Endothelial cell (in vitro differentiated cells): ENCODE measurements around the gene FCRLA. TPM values are rescaled to one million over a fixed set of nuclear protein-coding genes. Genes with fewer than 3 reads are reported as not detected.

Experiments used
- DNase-seq: peaks from one replicate; pipeline ENCODE4 v3.0.0; 2021; ENCODE audit warnings: low spot score
- H3K27ac Mint-ChIP-seq: one replicate; pipeline ENCODE4 v1.8.0; 2021; ENCODE audit warnings: mixed read lengths, inconsistent platforms; ENCODE audit not compliant: unreplicated experiment
- H3K27me3 Mint-ChIP-seq: one replicate; pipeline ENCODE4 v1.8.0; 2021; ENCODE audit warnings: mild to moderate bottlenecking, moderate library complexity, mixed read lengths, inconsistent platforms; ENCODE audit not compliant: unreplicated experiment
- H3K36me3 Mint-ChIP-seq: one replicate; pipeline ENCODE4 v1.8.0; 2021; ENCODE audit warnings: mild to moderate bottlenecking, low read depth, mixed read lengths, inconsistent platforms; ENCODE audit not compliant: unreplicated experiment
- H3K4me1 Mint-ChIP-seq: one replicate; pipeline ENCODE4 v1.8.0; 2021; ENCODE audit warnings: mild to moderate bottlenecking, mixed read lengths, inconsistent platforms; ENCODE audit not compliant: unreplicated experiment
- H3K4me3 Mint-ChIP-seq: one replicate; pipeline ENCODE4 v1.8.0; 2021; ENCODE audit warnings: mild to moderate bottlenecking, mixed read lengths, inconsistent platforms; ENCODE audit not compliant: unreplicated experiment
- H3K9me3 Mint-ChIP-seq: one replicate; pipeline ENCODE4 v1.8.0; 2021; ENCODE audit warnings: mixed read lengths, inconsistent platforms; ENCODE audit not compliant: unreplicated experiment
- total RNA-seq: library from RNA; stranded (reverse); fragmentation: NEBNext Ultra II Directional; extraction: Animal tissue kit (Norgen Biotek cat#: 25700); gene quantifications from one replicate; pipeline ENCODE4 v1.2.1, GENCODE V29; 2021; ENCODE audit not compliant: unreplicated experiment
- TF ChIP-seq, protein P1 (sequence below): fragments of 200-600 bp; sonication (generic); IDR thresholded peaks from one replicate; pipeline ENCODE4 v1.5.0; 2021; ENCODE audit warnings: antibody characterized with exemption; ENCODE audit not compliant: unreplicated experiment

The FCRLA gene
- total RNA-seq, 1 donor from 2014 or later, result not detected

DNA sequence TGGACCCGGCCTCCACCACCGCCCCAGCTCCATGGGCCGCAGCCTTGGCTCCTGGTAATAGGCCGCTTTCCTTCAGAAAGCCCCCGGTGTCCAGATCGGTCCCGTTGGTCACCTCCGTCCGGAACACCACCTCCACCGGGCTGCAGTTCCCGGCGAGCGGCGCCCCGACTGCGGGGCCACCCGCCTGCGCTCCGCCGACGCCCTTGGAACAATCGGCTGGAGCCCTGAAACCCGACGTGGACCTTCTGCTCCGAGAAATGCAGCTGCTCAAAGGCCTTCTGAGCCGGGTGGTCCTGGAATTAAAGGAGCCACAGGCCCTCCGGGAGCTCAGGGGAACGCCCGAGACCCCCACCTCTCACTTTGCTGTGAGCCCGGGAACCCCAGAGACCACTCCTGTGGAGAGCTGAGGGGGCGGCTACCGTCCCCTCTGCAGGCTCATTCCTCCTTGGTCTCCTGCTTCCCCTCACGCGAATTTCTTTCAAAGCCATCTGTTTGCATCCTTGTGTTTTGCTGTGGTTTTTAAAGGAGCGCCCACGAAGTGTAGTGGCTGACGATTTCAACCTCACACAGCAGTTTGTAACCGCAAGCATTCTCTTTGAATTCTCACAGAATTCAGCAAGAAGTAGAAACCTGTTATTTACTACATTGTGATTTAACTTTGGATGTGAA, 20.4 kb downstream of the FCRLA start:
- peaks cover 17% of the 10 kb centered on the region for H3K27me3 Mint-ChIP-seq
- H3K27ac Mint-ChIP-seq, result peak overlapping the region; percentile 61

DNA sequence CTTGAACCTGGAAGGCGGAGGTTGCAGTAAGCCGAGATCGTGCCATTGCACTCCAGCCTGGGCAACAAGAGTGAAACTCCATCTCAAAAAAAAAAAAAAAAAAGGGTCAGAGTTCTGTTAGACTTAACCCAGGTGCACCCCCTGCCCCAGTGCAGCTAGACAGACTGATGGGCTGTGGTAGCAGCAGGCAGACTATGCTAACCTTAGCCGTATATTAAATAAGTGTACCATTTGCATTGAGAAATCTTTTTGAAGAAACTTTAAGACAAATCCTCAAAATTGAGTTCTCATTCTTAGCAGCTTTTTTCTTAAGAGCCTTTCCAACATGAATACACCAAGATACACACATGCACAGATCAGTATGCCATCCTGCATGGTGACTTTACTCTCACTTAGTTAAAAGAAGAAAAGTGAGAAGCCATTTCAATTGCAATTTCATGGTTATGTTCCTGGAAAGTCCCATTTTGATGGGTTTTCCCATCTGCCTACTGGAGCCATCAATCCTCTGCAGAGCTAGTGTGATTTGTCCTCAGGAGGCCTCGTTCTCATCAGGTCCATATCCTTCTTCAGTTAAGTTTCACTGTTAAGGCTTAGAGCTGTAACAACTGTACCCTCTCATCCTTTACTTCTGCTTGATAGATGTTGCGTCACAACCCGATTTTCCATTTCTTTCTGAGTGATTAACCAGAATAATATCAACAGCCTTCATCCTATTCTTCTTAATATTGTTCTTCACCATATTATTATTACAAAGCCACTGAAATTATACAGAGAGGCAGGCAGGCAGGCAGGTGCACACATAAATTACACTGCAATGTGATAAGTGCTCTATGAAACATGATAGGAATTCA, 21.6 kb downstream of the FCRLA start:
- no peak for DNase-seq
- H3K36me3 Mint-ChIP-seq, result no peaks in the 10 kb centered on the region
- peaks cover 15% of the 10 kb centered on the region for H3K27me3 Mint-ChIP-seq
- peaks cover 12% of the 10 kb centered on the region for H3K4me1 Mint-ChIP-seq
- H3K9me3 Mint-ChIP-seq, result no peaks in the 10 kb centered on the region
- no peak overlapping the region for H3K27ac Mint-ChIP-seq
- no peak overlapping the region for H3K4me3 Mint-ChIP-seq
- TF ChIP-seq, protein P1, sequence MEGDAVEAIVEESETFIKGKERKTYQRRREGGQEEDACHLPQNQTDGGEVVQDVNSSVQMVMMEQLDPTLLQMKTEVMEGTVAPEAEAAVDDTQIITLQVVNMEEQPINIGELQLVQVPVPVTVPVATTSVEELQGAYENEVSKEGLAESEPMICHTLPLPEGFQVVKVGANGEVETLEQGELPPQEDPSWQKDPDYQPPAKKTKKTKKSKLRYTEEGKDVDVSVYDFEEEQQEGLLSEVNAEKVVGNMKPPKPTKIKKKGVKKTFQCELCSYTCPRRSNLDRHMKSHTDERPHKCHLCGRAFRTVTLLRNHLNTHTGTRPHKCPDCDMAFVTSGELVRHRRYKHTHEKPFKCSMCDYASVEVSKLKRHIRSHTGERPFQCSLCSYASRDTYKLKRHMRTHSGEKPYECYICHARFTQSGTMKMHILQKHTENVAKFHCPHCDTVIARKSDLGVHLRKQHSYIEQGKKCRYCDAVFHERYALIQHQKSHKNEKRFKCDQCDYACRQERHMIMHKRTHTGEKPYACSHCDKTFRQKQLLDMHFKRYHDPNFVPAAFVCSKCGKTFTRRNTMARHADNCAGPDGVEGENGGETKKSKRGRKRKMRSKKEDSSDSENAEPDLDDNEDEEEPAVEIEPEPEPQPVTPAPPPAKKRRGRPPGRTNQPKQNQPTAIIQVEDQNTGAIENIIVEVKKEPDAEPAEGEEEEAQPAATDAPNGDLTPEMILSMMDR, result no peak

More for the DNA sequence above, 20.4 kb downstream of the FCRLA start:
- no peak for DNase-seq
- H3K4me1 Mint-ChIP-seq, result peaks cover 12% of the 10 kb centered on the region
- TF ChIP-seq, protein P1, result no peak
- no peaks in the 10 kb centered on the region for H3K36me3 Mint-ChIP-seq
- H3K4me3 Mint-ChIP-seq, result peak overlapping the region; percentile 91
- H3K9me3 Mint-ChIP-seq, result no peaks in the 10 kb centered on the region

DNA sequence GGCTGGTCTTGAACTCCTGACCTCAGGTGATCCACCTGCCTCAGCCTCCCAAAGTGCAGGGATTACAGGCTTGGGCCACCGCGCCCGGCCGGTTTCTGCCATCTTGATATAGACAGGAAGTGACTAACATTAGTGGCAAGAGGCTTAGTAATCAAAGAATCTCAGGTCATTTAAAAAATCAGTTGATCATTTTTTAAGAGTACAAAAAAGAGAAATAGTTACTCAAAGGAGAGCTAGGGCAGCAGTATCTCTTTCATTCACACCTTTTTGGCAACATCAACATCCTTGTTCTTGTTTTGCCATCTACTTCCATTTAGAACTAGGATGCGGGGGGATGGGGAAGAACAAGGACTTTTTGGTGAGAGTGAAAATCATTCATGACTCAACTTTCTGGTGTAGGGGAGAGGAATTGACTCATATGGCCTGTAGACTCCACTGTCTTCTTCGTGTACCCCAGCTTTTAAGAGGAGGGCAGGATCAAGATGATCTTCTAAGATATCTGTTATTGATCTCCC, 23.1 kb downstream of the FCRLA start:
- no peaks in the 10 kb centered on the region for H3K36me3 Mint-ChIP-seq
- no peak for DNase-seq
- TF ChIP-seq, protein P1, result no peak

DNA sequence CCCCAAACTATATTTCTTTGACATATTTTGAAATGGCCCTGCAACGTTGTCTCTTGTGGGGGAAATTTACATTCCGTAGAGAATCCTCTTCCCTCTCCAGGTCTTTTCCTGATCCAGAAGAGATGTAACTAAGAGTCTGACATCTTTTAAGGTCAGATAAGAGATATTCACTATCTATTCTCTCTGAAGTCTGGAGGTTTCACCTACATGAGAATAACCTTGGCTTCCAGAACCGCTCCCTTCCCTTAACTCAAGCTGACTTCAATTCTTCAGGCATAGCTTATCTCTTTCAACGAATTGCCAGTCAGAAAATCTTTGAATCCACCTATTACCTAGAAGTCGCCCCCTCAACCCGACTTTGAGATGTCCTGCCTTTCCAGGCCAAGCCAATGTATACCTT, 24.2 kb downstream of the FCRLA start:
- H3K4me1 Mint-ChIP-seq, result no peaks in the 10 kb centered on the region
- H3K27me3 Mint-ChIP-seq, result peaks cover 7% of the 10 kb centered on the region
- H3K4me3 Mint-ChIP-seq, result no peak overlapping the region
- no peak for DNase-seq
- no peak overlapping the region for H3K27ac Mint-ChIP-seq
- TF ChIP-seq, protein P1, result no peak
- no peaks in the 10 kb centered on the region for H3K9me3 Mint-ChIP-seq
- H3K36me3 Mint-ChIP-seq, result no peaks in the 10 kb centered on the region

More for the DNA sequence above, 23.1 kb downstream of the FCRLA start:
- Mint-ChIP-seq H3K27me3 (peaks cover 13% of the 10 kb centered on the region), H3K4me1 (peaks cover 8% of the 10 kb centered on the region), H3K4me3 (no peak overlapping the region), H3K27ac (no peak overlapping the region), H3K9me3 (no peaks in the 10 kb centered on the region)
